ENCODE results near the gene MEGF11. TPM values are rescaled to one million over a fixed set of nuclear protein-coding genes. Genes with fewer than 3 reads are reported as not detected.

MEGF11 gene
- total RNA-seq, 4 donors from 2014 or later: 0.87 to 7.3 (median 4.9) TPM

- TF ChIP-seq POLR2A (IDR thresholded peaks at IDR 0.05) (no peak), CTCF (IDR thresholded peaks at IDR 0.05) (no peak)
- Histone ChIP-seq H3K27me3 (no peaks in the 10 kb centered on the region), H3K27ac (no peak overlapping the region), H3K36me3 (no peaks in the 10 kb centered on the region), H3K4me1 (peaks cover 0 to 9% (median 0%) of the 10 kb centered on the region in 4 donors), H3K9me3 (no peaks in the 10 kb centered on the region), H3K4me3 (no peak overlapping the region)
- WGBS, 2 donors: 71 to 83% methylated on average over 11 of the region's 11 CpGs
- no peak for DNase-seq (ENCODE audit: low spot score in 2 of 2)
Measured at GRCh38 chr15:66142285-66142684, 111.3 kb downstream of the MEGF11 start.

GRCh38 chr15:66139591-66140207 lies 113.9 kb downstream of the MEGF11 start:
- Histone ChIP-seq H3K27ac (no peak overlapping the region), H3K27me3 (no peaks in the 10 kb centered on the region), H3K4me1 (peaks cover 0 to 9% (median 0%) of the 10 kb centered on the region in 4 donors), H3K4me3 (no peak overlapping the region), H3K36me3 (no peaks in the 10 kb centered on the region), H3K9me3 (no peaks in the 10 kb centered on the region)
- no peak for TF ChIP-seq POLR2A (IDR thresholded peaks at IDR 0.05)
- no peak for TF ChIP-seq CTCF (IDR thresholded peaks at IDR 0.05)
- no peak for TF ChIP-seq EP300 (IDR thresholded peaks at IDR 0.05)
- DNase-seq (ENCODE audit: low spot score in 2 of 2): no peak
- WGBS, 2 donors: 84 to 87% methylated on average over 11 of the region's 11 CpGs

- H3K4me1 ChIP-seq: peaks cover 0 to 11% (median 0%) of the 10 kb centered on the region in 4 donors
- H3K4me3 ChIP-seq: no peak overlapping the region
- WGBS, 2 donors: 72 to 73% methylated on average over 3 of the region's 3 CpGs
- no peaks in the 10 kb centered on the region for H3K36me3 ChIP-seq
- H3K27me3 ChIP-seq: no peaks in the 10 kb centered on the region
- no peak for DNase-seq (ENCODE audit: low spot score in 2 of 2)
- no peak for TF ChIP-seq CTCF (IDR thresholded peaks at IDR 0.05)
- no peak for TF ChIP-seq EP300 (IDR thresholded peaks at IDR 0.05)
- no peak for TF ChIP-seq POLR2A (IDR thresholded peaks at IDR 0.05)
- no peak overlapping the region for H3K27ac ChIP-seq
- no peaks in the 10 kb centered on the region for H3K9me3 ChIP-seq
Measured at GRCh38 chr15:66138892-66139590, 114.5 kb downstream of the MEGF11 start.

- 54% methylated on average over 10 of the region's 10 CpGs for WGBS, 2 donors
- no peaks in the 10 kb centered on the region for H3K9me3 ChIP-seq
- no peaks in the 10 kb centered on the region for H3K36me3 ChIP-seq
- peaks cover 0 to 17% (median 0%) of the 10 kb centered on the region in 4 donors for H3K4me1 ChIP-seq
- no peak overlapping the region for H3K4me3 ChIP-seq
- DNase-seq (ENCODE audit: low spot score in 2 of 2): no peak
- no peak overlapping the region for H3K27ac ChIP-seq
- TF ChIP-seq CTCF (IDR thresholded peaks at IDR 0.05) (no peak), EP300 (IDR thresholded peaks at IDR 0.05) (no peak), POLR2A (IDR thresholded peaks at IDR 0.05) (no peak)
- no peaks in the 10 kb centered on the region for H3K27me3 ChIP-seq
Measured at GRCh38 chr15:66138096-66138783, 115.3 kb downstream of the MEGF11 start.

GRCh38 chr15:66136948-66137347 lies 116.6 kb downstream of the MEGF11 start:
- Histone ChIP-seq H3K36me3 (no peaks in the 10 kb centered on the region), H3K9me3 (no peaks in the 10 kb centered on the region), H3K4me1 (peaks cover 0 to 26% (median 0%) of the 10 kb centered on the region in 4 donors), H3K4me3 (no peak overlapping the region), H3K27ac (no peak overlapping the region), H3K27me3 (no peaks in the 10 kb centered on the region)
- 75 to 76% methylated on average over 2 of the region's 2 CpGs for WGBS, 2 donors
- TF ChIP-seq POLR2A (IDR thresholded peaks at IDR 0.05) (no peak), CTCF (IDR thresholded peaks at IDR 0.05) (no peak), EP300 (IDR thresholded peaks at IDR 0.05) (no peak)
- DNase-seq (ENCODE audit: low spot score in 2 of 2): no peak
